Activated naive CD8-positive, alpha-beta T cell treated with anti-CD3 and anti-CD28 coated beads for 36 hours (primary cell): ENCODE measurements around the gene CBX7. TPM values are rescaled to one million over a fixed set of nuclear protein-coding genes. Genes with fewer than 3 reads are reported as not detected.
A peak's percentile ranks its signal among the peaks of the same experiment; 100 is the strongest.

Experiments
- DNase-seq: peaks from one replicate; pipeline ENCODE4 v3.0.0; 2021
- H3K27ac Mint-ChIP-seq: one replicate; pipeline ENCODE4 v1.8.0; 2022; ENCODE audit warnings: mild to moderate bottlenecking, moderate library complexity, mixed read lengths
- H3K27me3 Mint-ChIP-seq: one replicate; pipeline ENCODE4 v1.8.0; 2022; ENCODE audit warnings: mild to moderate bottlenecking, mixed read lengths
- H3K36me3 Mint-ChIP-seq: one replicate; pipeline ENCODE4 v1.8.0; 2021; ENCODE audit warnings: mild to moderate bottlenecking, mixed read lengths
- H3K4me1 Mint-ChIP-seq: one replicate; pipeline ENCODE4 v1.8.0; 2021; ENCODE audit warnings: mixed read lengths
- H3K4me3 Mint-ChIP-seq: one replicate; pipeline ENCODE4 v1.8.0; 2022; ENCODE audit warnings: mild to moderate bottlenecking, moderate library complexity, mixed read lengths
- H3K9me3 Mint-ChIP-seq: one replicate; pipeline ENCODE4 v1.8.0; 2022; ENCODE audit warnings: mixed read lengths
- total RNA-seq, 2 experiments: library from RNA; stranded (reverse); gene quantifications; one replicate each; pipeline ENCODE4 v1.2.3, GENCODE V29; 2021

Gene CBX7
- total RNA-seq, 2 experiments from 2014 or later = 11.6 to 12.5 TPM

DNA sequence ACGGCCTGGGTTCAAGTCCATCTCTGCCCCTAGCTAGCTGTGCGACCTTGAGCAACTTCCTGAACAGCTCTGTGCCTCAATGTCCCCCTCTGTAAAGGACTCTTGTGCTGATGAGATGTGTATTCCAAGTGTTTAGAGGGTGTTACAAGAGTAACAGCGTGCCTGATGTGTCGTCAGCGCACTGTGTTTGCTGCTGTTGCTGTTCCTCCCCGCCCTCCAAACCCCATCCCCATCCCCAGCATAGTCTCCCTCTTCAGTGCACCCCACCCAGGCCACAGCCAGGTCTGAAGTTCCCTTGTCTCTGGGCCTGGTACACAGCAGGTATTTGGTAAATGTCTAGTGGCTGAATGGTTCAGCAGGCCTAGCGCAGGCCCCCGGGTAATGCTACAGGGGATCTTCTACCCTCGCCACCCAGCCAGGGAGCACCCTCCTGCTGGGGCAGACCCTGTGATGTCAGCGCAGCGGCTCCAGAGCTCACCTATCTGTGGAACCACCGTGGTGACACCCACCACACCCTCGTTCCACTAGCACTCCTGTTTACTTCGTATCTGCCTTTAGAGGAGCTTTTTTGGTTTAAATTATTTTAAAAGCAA lies 10.3 kb downstream of the CBX7 start:
- Mint-ChIP-seq H3K27me3 (no peaks in the 10 kb centered on the region), H3K9me3 (no peaks in the 10 kb centered on the region), H3K27ac (no peak overlapping the region), H3K4me3 (no peak overlapping the region), H3K4me1 (peaks cover 21% of the 10 kb centered on the region), H3K36me3 (no peaks in the 10 kb centered on the region)
- DNase-seq = no peak

DNA sequence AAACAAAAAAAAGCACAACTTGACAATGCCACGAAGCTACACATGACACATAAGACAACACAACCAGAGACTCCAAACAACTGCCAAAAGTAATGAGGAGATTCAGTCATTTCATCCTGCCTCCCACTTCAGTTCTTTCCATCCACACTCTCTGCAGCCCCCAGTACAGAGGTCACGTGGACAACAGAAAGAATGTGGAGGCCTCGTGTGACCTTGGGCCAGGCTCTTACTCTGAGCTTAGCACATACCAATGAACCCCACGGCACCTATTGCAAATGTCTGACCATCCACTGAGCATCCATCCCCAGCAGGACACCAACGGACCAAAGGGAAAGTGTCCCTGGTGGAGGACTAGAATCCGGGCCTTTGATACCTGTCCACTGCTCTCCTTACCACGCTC lies 12.5 kb downstream of the CBX7 start:
- Mint-ChIP-seq H3K27ac (no peak overlapping the region), H3K27me3 (no peaks in the 10 kb centered on the region), H3K4me3 (no peak overlapping the region), H3K4me1 (peaks cover 14% of the 10 kb centered on the region), H3K36me3 (no peaks in the 10 kb centered on the region), H3K9me3 (no peaks in the 10 kb centered on the region)
- no peak for DNase-seq

- no peak overlapping the region for H3K27ac Mint-ChIP-seq
- H3K9me3 Mint-ChIP-seq = no peaks in the 10 kb centered on the region
- no peaks in the 10 kb centered on the region for H3K36me3 Mint-ChIP-seq
- no peak overlapping the region for H3K4me3 Mint-ChIP-seq
- peaks cover 3% of the 10 kb centered on the region for H3K4me1 Mint-ChIP-seq
- no peak for DNase-seq
- H3K27me3 Mint-ChIP-seq = no peaks in the 10 kb centered on the region
These were observed 14.0 kb downstream of the CBX7 start for GRCh38 chr22:39138357-39138997.

DNA sequence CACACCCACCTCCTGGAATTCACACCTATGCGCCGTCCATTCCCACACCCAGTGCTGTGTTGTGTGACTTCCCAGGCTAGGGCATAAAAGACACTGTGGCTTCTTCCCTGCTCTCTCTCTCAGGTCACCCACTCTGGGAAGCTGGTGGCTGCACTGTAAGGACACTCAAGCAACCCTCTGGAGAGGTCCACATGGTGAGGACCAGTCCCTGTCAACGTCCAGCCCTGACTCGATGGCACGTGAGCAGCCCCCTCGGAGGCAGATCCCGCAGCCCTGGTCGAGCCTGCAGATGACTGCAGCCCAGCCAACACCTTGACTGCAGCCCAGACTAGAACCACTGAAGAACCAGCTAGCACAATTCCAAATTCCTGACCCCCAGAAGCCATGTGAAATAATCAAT lies 16.2 kb downstream of the CBX7 start:
- DNase-seq = no peak
- Mint-ChIP-seq H3K4me3 (no peak overlapping the region), H3K27me3 (no peaks in the 10 kb centered on the region), H3K27ac (no peak overlapping the region), H3K36me3 (no peaks in the 10 kb centered on the region), H3K9me3 (no peaks in the 10 kb centered on the region), H3K4me1 (peaks cover 2% of the 10 kb centered on the region)

DNA sequence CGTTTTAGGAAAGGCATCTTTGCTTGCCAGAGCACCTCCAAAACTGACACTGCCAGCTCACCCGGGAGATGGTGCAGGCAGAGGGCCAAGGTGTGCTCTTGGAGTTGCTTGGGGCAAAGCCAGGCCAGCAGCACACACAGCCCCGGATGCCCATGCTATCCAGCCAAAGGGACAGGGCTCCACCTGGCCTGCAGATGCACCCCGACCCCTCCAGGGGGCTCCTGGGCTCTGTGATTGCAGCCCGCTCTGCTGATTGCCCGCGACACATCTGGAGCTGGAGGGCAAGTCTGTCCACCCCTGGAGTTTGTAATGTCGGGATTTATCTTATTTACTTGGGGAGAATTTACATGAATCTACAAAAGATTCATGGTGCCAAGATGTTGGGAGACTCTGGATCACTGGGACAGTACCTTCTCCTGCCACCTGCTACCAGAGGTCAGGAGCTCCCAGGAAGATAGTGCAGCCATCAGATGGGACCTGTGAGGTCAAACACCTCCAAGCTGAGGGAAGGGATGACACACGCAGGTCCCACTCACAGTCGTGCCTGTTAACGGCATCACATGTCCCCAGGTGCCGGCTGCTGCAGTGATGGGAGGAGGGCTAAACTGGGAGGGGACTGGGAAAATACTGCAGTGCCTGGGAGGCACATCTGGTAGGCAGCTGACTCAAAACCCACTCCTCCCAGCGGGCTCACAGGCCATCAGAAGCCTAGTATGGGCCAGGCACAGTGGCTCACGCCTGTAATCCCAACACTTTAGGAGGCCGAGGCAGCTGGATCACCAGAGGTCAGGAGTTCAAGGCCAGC lies 17.2 kb downstream of the CBX7 start:
- Mint-ChIP-seq H3K9me3 (no peaks in the 10 kb centered on the region), H3K4me1 (peaks cover 2% of the 10 kb centered on the region), H3K27ac (no peak overlapping the region), H3K27me3 (no peaks in the 10 kb centered on the region), H3K4me3 (no peak overlapping the region), H3K36me3 (no peaks in the 10 kb centered on the region)
- peak; percentile 62 for DNase-seq

- H3K4me1 Mint-ChIP-seq = peaks cover 2% of the 10 kb centered on the region
- no peak for DNase-seq
- H3K36me3 Mint-ChIP-seq = no peaks in the 10 kb centered on the region
- H3K4me3 Mint-ChIP-seq = no peak overlapping the region
- H3K27ac Mint-ChIP-seq = no peak overlapping the region
- H3K27me3 Mint-ChIP-seq = no peaks in the 10 kb centered on the region
- H3K9me3 Mint-ChIP-seq = no peaks in the 10 kb centered on the region
These were observed 18.0 kb downstream of the CBX7 start for GRCh38 chr22:39134366-39135091.

GRCh38 chr22:39133871-39134270 lies 18.6 kb downstream of the CBX7 start:
- H3K9me3 Mint-ChIP-seq = no peaks in the 10 kb centered on the region
- H3K4me3 Mint-ChIP-seq = no peak overlapping the region
- no peaks in the 10 kb centered on the region for H3K36me3 Mint-ChIP-seq
- H3K27ac Mint-ChIP-seq = no peak overlapping the region
- DNase-seq = no peak
- H3K4me1 Mint-ChIP-seq = peaks cover 2% of the 10 kb centered on the region
- H3K27me3 Mint-ChIP-seq = no peaks in the 10 kb centered on the region

DNA sequence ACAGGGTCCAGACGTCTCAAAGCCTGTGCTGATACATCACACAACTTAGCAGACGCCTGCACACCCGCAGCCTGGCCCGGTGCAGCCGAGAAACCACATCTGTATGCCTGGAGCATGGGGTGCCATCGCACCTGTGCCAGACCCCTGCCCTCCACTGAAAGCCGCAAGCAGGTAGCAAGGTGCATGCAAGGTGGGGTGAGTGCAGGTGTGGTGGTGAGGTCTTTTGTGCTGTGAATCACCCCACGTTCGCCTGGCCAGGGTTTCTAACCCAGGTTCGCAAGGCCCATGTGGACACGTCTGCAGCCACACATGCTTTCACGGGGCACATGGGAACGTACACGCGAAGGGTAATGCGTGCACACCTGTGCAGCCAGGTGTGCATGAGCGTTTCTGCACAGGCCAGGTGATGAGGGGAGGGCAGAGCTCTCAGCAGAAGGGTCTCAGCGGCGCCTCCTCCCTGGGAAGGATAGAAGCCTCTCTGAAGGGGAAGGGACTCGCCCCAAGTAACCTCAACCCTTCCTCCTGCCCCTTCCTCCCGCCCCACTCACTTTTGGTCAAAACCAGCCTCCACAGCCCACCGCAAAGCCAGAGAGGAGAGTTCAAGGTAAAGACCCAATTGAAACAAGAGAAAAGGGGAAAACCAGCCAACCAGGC lies 19.5 kb downstream of the CBX7 start:
- Mint-ChIP-seq H3K36me3 (no peaks in the 10 kb centered on the region), H3K27ac (no peak overlapping the region), H3K27me3 (no peaks in the 10 kb centered on the region), H3K4me1 (no peaks in the 10 kb centered on the region), H3K9me3 (no peaks in the 10 kb centered on the region), H3K4me3 (no peak overlapping the region)
- DNase-seq = no peak

- no peaks in the 10 kb centered on the region for H3K36me3 Mint-ChIP-seq
- no peak for DNase-seq
- no peak overlapping the region for H3K4me3 Mint-ChIP-seq
- H3K9me3 Mint-ChIP-seq = no peaks in the 10 kb centered on the region
- H3K27me3 Mint-ChIP-seq = no peaks in the 10 kb centered on the region
- no peaks in the 10 kb centered on the region for H3K4me1 Mint-ChIP-seq
- no peak overlapping the region for H3K27ac Mint-ChIP-seq
These were observed 20.2 kb downstream of the CBX7 start for GRCh38 chr22:39132281-39132680.

DNA sequence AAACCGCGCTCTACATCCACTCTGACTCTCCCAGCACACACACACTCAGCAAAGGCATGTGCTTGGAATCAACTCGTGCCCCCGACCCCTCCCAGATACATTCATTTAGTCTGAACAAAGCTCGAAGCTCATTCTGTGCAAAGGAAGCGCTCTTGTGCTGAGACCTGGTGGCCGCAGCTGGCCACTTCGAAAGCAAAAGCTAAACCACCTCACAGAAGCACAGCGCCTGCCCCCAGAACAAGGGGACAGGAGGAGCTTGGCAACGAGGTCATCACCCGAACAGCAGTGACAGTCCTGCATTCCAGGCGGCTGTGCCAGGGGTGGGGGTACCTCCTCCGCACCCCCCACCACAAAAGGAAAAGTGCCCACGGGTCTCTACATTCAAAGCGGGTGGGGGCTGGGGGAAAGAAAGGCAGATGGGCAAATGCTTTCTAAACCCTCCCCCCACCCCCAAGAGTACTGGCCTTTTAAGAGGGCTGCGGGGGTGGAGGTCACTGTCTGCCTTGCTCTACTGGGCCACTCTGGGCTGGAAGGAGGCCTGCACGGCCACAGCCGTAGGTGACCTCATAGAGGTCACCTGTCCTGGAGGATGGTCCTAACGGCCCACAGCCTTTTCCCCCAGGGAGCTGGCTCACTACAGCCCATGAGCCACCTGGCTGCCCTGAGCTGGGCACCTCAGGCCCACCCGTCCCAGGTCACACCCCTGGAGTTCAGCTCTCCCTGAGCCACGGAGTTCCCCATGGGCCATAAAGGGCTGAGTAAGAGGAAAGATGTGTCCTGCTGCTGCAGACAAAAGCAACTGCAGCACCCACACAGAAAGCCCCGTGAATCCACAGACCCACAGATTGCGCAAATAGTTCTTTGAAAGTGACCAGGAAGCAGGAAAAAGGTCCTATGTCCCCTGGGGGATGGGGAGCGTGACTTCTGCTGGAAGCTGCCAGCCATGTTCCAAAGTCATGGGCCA lies 21.3 kb downstream of the CBX7 start:
- H3K4me3 Mint-ChIP-seq = no peak overlapping the region
- no peak for DNase-seq
- no peaks in the 10 kb centered on the region for H3K9me3 Mint-ChIP-seq
- no peaks in the 10 kb centered on the region for H3K27me3 Mint-ChIP-seq
- no peaks in the 10 kb centered on the region for H3K36me3 Mint-ChIP-seq
- no peak overlapping the region for H3K27ac Mint-ChIP-seq
- no peaks in the 10 kb centered on the region for H3K4me1 Mint-ChIP-seq

GRCh38 chr22:39130152-39130704 lies 22.3 kb downstream of the CBX7 start:
- H3K27me3 Mint-ChIP-seq = no peaks in the 10 kb centered on the region
- DNase-seq = no peak
- H3K4me3 Mint-ChIP-seq = no peak overlapping the region
- H3K36me3 Mint-ChIP-seq = no peaks in the 10 kb centered on the region
- H3K27ac Mint-ChIP-seq = no peak overlapping the region
- no peaks in the 10 kb centered on the region for H3K9me3 Mint-ChIP-seq
- H3K4me1 Mint-ChIP-seq = no peaks in the 10 kb centered on the region

GRCh38 chr22:39129746-39130145 lies 22.7 kb downstream of the CBX7 start:
- no peaks in the 10 kb centered on the region for H3K27me3 Mint-ChIP-seq
- no peak for DNase-seq
- no peaks in the 10 kb centered on the region for H3K36me3 Mint-ChIP-seq
- H3K9me3 Mint-ChIP-seq = no peaks in the 10 kb centered on the region
- H3K4me3 Mint-ChIP-seq = no peak overlapping the region
- no peaks in the 10 kb centered on the region for H3K4me1 Mint-ChIP-seq
- no peak overlapping the region for H3K27ac Mint-ChIP-seq

DNA sequence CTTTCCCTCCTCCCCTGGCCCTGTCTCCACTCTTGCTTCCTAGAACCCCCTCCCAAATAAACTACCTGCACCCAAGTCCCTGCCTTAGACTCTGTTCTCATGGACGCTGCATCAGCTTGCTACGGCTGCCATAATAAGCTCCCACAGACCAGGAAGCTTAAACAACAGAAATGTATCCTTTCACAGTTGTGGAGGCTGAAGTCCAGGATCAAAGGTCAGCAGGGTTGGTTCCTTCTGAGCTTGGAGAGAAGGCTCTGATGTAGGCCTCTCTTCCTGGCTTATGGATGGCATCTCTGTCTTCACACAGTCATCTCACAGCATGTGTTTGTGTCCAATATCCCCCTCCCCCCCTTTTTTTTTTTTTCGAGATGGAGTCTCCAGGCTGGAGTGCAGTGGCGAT lies 23.4 kb downstream of the CBX7 start:
- no peaks in the 10 kb centered on the region for H3K27me3 Mint-ChIP-seq
- H3K27ac Mint-ChIP-seq = no peak overlapping the region
- DNase-seq = no peak
- no peaks in the 10 kb centered on the region for H3K36me3 Mint-ChIP-seq
- H3K9me3 Mint-ChIP-seq = no peaks in the 10 kb centered on the region
- no peaks in the 10 kb centered on the region for H3K4me1 Mint-ChIP-seq
- H3K4me3 Mint-ChIP-seq = no peak overlapping the region

GRCh38 chr22:39128508-39128907 lies 24.0 kb downstream of the CBX7 start:
- H3K4me3 Mint-ChIP-seq = no peak overlapping the region
- H3K9me3 Mint-ChIP-seq = no peaks in the 10 kb centered on the region
- no peaks in the 10 kb centered on the region for H3K4me1 Mint-ChIP-seq
- no peak overlapping the region for H3K27ac Mint-ChIP-seq
- DNase-seq = no peak
- H3K36me3 Mint-ChIP-seq = no peaks in the 10 kb centered on the region
- H3K27me3 Mint-ChIP-seq = no peaks in the 10 kb centered on the region
